Measurements from ENCODE around the gene RPS26.
"Not testable (repeated sequence)": the region's sequence is repeated elsewhere in the genome, so short reads cannot be mapped to it uniquely, and the experiment has no call there.

The RPS26 gene

DNA sequence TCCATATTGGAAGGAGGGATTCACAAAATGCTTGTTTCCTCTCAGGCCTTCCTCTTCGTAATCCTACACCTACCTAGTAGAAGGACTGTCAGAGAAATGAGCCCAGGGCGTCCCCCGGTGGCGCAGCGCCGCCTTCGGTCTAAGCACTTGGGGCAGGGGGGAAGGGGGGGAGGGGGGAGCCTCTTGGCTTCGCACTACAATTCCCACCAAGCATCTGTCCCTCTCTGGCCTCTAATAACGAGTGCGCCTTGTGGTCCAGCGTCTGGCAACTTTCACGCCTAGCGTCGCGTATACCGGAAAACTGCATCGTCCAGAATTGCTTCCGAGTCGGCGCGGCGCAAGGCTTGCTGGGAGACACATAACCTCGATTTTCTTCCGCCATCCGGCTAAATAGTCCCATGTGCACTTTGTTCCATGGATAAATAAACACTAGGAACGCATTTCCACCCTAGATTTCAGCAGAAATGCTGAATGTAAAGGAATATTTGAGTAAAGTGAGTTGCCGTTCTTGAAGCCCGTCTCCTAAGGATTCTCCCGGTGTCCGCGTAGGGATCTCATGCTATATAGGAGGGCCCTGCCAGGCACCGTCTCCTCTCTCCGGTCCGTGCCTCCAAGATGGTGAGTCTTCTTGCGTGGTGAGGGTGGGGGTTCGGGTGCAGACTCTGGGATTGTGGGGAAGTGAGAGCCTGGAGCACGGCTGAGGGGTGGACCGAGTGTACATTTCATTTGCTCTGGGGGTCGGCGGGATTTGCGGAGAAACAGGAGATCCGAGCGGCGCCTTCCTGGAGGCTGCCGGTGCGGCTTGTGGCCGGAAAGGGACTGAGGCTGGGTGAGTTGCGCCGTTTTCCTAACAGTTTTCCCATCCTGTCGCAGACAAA, at the start of gene RPS26:
Gene RPS26 (plus strand): TSS at position 367 of the 878 bp plus-strand sequence. CDS start 249 bp downstream, at position 616.
- DNase-seq: peak; percentile 84 to 96 (median 92)

DNA sequence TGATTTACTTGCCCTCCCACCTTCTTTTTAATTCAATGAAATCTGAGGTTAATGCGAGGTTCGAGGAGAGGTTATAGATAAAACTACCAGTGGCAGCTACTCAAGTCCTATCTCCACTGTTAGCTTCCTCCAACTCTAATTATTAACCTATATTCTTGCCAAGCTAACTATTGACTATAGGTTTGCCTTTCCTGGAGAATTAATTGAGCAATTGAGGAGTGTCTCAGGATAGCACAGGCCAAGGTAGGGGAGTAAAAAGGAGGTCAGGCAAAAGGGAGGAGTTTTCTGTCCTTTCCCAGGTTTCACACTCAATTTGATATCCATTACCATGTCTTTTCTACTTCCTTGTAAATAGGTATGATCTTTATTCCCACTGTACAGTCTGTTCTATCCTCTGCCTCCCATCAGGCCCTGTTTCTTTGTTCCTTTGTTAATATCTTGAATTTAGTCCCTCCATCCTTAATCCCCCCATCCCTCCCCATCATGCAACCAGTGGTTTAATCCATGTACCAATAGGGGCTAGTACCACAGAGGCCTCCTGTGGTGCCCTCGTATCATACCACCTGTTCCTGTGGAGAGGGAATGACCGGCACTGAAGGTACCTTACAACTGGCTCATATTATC, 48.4 kb upstream of the RPS26 start:
- no peak for DNase-seq

DNA sequence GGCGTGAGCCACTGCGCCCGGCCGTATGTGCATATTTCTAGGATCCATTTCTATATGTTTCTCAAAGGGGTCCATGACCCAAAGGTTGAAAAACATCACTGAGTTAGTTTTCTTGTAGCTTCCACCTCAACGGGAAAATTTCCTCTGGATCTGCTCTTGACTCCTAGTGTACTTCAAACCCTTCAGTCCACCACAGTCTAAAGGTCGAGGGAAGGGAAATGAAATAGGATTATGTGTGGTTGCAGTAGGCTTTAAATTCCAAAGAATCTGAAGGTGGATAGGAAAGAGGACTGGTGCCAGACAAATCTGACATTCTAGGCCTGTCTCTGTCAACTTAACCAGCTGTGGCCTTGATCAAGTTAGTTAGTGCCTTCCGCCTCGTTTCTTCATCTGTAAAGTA, 46.4 kb upstream of the RPS26 start:
- no peak for DNase-seq

DNA sequence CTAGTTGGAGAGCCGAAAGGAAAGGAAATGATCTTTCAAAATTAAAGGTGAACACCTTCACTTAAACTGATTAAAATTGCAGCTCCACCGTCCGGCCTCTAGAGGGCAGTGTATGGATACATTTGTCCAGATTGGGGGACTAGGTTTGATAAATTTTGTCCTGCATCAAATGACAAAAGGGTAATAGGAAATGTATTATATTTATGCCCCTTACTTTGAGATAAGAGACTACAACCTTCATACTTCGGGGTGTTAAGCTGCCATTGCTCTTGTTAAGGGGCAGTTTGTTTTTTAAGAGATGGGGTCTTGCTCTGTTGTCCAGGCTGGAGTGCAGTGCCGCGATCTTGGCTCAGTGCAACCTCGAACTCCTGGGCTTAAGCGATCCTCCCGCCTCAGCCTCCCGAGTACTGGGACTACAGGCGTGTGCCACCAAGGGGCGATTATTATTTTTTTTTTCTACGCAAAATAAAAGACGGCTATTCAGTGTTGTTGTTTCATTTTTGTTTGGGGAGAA, 45.5 kb upstream of the RPS26 start:
- peak; percentile 18 to 81 (median 46) for DNase-seq

DNA sequence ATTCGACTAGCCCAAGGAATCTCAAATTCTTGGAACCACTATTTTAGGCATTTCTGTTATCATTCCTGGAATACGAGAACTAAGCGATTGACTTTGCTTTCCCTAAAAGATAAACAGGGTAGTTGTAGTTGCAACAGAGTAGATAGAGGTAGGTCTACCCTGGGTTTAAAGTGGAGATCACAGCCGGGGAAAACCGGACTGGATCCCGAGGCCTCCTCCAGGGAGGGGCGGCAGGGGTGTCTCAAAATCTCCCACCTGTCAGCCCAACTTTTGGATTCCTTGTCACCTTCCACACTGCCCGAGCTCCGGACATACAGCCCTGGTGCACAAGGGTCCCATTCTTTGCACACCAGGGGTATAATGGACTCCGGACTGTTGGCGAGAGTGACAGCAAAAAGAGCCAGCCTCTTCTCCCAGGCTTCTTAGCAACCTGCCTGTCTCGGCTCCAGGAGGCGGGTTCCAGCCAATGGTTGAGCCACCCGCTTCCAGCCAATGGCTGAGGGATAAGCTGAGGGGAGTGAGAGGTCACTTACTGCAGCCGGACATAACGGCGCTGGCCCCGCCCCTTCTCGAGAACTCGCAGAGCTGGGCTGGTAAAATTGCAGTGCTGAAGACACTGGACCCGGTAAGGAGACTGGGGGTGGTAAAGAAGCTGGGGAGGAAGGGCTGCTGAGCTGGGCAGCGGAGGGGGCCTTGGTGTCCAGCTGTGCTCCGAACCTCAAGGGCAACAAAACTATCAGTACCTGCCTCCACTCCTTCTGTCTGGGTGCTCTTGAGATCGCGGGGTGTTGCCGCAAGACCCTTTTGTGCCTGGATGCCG, 44.8 kb upstream of the RPS26 start, which contains the start of gene SUOX:
Gene SUOX (plus strand): TSS at position 562 of the 820 bp plus-strand sequence. CDS start 4,946 bp downstream, outside the sequence.
- DNase-seq: peak in 3 of 6 experiments; percentile 8 to 24 (median 17)

DNA sequence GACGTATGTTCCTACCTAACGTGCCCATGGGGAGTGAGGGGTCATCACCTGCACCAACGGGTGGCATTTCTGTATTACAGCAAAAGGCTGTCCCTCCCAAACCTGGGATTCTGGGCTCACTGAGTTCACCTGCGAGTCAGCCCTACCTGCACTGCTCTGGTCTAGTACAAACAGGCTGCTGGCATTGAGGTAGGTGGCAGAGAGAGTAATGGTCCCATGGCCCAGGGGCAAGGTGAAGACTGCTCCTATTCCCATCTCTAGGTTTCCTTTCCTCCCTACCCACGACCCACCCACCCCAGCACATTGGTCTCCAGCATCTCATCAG, 44.2 kb upstream of the RPS26 start:
- peak in 1 of 6 experiments; percentile 17 for DNase-seq

DNA sequence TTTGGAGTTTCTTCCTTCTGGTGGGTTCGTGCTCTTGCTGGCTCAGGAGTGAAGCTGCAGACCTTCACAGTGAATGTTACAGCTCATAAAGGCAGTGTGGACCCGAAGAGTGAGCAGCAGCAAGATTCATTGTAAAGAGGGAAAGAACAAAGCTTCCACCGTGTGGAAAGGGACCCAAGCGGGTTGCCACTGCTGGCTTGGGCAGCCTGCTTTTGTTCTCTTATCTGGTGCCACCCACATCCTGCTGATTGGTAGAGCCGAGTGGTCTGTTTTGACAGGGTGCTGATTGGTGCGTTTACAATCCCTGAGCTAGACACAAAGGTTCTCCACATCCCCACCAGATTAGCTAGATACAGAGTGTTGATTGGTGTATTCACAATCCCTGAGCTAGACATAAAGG, 42.2 kb upstream of the RPS26 start:
- not testable (repeated sequence) for DNase-seq

DNA sequence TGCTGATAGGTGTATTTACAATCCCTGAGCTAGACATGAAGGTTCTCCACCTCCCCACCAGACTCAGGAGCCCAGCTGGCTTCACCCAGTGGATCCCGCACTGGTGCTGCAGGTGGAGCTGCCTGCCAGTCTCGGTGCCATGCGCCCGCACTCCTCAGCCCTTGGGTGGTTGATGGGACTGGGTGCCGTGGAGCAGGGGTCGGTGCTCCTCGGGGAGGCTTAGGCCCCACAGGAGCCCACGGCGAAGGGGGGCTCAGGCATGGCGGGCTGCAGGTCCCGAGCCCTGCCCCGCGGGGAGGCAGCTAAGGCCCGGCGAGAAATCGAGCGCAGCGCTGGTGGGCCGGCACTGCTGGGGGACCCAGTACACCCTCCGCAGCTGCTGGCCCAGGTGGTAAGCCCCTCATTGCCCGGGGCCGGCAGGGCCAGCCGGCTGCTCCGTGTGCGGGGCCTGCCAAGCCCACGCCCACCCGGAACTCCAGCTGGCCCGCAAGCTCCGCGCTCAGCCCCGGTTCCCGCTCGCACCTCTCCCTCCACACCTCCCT, 41.6 kb upstream of the RPS26 start:
- not testable (repeated sequence) for DNase-seq

DNA sequence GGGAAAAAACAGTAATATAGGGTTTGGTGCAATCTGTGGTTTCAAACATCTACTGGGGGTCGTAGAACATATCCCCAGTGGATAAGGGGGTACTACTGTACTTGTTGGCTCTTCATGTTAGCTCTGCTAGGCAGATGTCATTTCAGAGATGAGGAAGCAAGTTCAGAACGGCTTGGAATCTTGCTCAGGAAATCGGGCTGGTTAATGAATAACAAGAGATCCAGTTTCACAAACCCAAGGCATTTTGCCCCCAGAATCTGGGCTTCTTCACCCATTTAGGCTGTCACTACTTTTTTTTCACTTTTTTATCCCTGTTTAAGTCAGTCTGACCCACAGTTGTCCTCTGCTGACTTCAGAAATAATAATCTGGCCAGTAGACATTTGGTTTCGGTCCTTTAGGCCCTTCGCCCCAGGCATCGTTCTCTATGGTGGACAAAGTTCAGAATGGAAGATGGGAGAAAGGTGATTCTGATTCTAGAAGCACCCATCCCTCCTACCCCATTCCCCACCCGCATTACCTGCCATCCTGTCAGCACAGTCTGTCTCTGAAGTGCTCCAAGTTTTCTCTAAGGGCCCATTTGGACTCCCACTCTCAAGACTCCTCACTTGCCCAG, 40.1 kb upstream of the RPS26 start:
- no peak for DNase-seq

DNA sequence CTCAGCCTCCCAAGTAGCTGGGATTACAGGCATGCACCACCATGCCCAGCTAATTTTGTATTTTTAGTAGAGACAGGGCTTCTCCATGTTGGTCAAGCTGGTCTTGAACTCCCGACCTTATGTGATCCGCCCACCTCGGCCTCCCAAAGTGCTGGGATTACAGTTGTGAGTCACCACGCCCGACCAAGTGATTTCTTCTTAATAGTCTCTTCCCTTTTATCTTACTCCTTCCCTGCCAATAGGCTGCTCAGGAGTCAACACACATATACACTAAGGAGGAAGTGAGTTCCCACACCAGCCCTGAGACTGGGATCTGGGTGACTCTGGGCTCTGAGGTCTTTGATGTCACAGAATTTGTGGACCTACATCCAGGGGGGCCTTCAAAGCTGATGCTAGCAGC, 38.3 kb upstream of the RPS26 start:
- DNase-seq: not testable (repeated sequence)

DNA sequence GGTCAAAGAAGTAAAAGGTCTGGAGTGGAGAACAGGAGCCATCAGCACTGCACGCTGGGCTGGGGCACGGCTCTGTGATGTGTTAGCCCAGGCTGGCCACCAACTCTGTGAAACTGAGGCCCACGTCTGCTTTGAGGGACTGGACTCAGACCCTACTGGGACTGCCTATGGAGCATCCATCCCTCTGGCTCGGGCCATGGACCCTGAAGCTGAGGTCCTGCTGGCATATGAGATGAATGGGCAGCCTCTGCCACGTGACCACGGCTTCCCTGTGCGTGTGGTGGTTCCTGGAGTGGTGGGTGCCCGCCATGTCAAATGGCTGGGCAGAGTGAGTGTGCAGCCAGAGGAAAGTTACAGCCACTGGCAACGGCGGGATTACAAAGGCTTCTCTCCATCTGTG, 37.5 kb upstream of the RPS26 start:
- no peak for DNase-seq

DNA sequence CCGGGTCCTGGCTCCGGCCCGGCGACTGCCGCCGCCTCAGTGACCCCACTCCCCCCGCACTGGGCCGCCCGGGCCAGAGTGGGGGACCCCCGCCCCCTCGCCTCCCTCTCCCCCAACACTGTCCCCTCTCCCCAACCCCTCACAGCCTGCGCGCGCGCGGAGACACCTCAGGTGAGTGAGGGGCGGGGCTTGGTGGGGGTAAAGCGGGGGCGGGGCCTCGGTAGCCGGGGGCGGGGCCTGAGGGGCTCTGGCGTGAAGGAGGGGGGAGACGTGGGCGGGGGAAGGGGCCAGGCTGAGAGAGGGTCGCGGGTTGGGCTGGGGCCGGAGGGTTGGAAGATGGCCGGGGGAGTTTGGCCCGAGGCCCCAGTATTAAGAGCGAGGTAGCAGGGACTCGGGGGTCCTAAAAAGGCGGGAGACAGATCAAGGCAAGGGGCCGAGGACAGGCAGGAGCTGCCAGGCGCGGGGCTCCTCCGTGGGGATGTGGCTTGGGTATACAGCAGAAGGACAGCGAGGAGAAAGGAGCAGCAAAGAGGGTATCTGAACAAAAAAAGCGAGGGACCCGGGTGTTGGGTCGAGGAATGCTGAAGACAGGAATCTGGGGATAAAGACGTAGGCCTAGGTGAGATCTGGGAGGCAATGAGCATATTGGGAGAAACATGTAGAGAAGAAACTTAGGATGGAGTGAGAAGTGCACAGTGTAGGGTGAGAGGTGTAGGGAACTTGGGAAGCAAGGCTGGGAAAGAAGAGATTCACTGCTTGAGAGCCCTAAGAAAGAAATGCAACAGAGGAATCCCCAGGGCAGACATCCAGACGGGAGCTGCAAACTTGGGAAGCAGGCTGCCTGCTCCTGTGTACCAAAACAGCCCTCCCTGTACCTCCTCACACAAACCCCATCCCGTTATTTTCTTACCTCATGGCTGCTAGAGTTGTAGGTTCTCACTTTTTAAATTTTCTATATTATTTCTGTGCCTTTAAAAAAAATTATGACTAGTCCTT, 33.9 kb upstream of the RPS26 start:
- peak; percentile 37 to 81 (median 74) for DNase-seq

DNA sequence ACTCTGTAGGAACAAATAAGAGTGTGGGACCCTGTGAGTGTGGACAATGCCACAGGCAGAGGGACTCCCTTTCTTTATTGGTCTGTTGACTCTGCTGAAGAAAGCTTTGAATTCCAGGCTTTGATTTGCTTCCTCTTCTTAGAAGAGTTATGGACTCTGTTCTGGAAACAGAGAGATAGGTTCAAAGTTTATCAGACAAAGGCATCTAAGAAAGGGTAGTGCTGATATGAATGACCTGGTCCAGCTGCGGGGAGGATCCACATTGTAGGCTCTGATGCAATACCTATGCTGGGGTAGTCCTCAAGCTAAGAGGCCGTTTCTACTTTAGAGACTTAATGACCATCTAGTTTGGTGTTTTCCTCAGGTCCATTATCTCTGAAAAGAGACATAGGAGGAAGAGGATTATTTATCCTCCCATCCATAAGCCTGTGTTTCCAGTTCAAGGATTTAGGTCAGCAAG, 31.6 kb upstream of the RPS26 start:
- DNase-seq: no peak

DNA sequence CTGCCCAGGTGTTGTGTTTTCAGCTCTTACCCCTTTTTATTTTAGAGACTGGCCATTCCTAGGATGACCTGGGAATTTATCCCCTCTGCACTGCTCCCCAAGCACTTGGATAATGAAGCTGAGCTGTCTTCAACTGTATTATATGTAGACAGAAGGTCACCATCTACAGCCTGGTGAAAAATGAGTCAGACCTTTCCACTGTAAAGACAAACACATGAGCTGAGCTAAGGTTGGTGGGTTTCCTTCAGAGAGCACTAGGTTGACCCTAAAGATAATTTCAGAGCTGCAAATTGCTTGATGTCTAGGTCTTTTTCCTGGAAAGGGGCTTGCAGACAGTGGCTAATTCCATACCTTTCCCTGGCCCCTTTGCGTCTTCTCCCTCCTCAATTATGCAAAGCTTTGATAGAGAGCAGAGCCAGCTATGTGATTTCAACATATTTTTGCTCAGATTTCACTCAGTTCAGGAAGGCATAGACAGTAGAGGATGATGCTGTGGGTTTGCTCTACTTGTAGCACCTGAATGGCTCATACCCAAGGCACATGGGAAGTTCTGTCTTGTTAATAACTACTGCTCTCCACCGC, 30.1 kb upstream of the RPS26 start:
- DNase-seq: no peak

DNA sequence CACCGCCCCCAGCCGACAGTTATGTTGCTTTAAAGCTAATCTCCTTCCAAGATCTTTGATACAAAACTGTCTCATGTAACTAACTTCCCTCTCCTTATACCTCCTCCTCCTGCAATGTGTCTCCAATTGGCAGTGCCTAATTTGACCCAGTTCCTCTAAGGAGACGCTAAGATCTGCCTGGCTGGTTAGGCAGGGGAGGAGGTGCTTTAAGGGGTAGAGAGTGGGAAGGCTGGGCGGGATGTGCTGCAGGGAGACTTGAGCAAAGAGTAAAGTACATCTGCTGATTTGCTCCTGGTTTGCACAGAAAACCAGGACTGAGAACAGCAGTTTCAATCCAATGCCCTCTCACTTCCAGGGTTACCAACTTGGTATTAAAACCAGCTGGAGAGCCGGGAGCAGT, 28.2 kb upstream of the RPS26 start:
- DNase-seq: no peak

DNA sequence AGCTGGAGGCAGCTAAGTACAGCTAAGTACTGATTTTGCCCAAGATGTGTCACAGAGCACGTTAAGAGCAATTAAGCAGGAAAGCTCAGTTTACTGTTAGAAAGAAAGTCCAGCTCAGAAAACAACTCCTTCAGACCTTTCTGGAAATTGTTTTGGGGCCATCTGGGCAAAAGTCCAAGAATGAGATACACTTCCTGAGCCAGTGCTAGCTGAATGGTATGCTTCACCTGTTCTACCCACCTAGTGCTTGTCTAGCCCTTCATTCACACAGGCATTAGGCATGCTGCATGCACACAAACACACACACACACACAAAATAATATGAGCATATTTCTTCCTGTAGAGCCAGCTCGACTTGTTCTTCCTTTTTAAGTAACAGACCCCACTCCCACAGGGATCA, 27.5 kb upstream of the RPS26 start:
- DNase-seq: no peak

DNA sequence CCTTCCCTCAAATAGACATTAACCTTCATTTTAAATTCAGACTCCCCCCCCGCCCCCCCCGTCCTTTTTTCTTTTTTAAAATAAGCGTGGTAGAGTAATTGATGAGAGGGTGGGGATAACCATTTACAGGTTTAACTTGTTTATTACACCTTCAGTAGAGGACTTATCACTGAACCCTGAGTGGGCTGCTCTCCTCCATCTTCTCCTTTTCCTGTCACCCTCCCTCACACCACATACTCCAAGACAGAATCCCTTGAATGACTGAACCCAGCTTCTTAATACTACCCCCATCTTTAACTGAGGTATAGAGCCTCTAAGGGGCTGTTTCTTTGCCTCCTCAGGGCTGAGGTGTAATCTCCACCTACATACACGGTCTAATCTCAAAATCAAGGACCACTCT, 24.5 kb upstream of the RPS26 start:
- no peak for DNase-seq

DNA sequence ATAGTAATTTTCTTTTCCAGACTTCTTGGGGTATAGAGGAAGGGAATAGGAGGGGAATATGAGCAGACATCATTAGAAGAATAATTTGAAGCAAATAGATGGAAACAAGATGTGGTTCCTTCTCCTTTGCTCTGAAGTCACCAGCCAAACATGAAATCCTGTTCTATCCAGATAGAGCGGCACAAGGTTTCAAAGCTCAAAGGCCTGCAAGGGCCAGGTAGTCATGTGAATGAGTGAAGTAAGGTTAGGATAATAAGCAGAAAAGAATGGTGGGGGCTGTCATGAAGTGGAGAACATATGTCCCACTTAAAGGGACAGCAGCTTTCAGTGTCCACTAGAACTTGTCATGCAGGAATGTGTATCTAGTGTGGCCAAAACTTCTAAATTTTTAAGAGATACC, 23.4 kb upstream of the RPS26 start:
- no peak for DNase-seq

DNA sequence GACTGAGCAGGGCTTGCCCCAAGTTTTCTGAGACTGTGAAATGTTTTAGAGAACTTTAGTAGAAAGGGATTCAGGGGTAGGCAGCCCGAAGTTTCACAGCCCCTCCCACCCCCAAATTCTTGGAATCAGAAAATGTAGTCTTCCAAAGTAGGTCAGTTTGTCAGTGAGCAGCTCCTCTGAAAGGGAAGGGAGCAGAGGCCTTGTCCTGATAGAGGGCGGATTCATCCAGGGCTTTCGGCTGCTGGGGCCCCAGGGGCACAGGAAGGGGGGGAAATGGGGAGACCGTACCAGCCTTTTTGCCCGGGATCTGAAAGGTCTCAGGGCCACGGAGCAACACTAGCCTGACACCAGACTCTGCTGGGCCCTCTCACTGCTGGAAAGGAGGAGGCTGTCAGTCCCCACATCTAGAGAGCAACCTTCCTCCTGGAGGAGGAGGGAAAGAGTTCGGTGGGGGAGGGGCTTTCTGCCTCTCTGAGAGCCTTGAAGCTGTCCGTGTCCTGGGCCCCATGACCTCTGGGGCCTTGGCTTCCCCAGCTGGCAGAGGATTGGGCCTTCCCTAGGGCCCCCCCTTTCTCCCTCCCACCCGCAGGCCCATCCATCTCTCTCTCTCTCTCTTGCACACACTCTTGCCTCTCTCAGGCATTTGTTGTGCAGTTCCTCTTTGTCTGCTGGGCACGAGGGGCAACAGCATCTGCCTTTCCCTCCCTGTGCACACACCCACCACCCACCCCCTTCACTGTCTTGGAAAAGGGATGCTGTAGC, 21.1 kb upstream of the RPS26 start, which contains the start of gene IKZF4:
Gene IKZF4 (plus strand): TSS at position 621 of the 762 bp plus-strand sequence. CDS start 451 bp downstream, outside the sequence.
- no peak for DNase-seq

All from stimulated activated naive CD4-positive, alpha-beta T cell (primary cell).